Cardiac fibroblast (primary cell): Measurements from ENCODE around the gene TUT4.

Experiments
- DNase-seq, 2 donors: peaks; one replicate each; pipeline versions ENCODE4 v3.0.0 to v3.0.0-alpha.2; 2010; ENCODE audit warnings: low read depth in 2 of 2
- H3K4me3 ChIP-seq, 2 donors: replicated peaks in 1 of 2; 1 replicate in 1 of 2; 2 replicates in 1 of 2; pipeline ENCODE4 v1.5.1; 2011; ENCODE audit warnings: low read depth in 2 of 2, low read length in 2 of 2, mild to moderate bottlenecking in 2 of 2, moderate library complexity in 1 of 2
- TF ChIP-seq, protein P1 (sequence below): IDR thresholded peaks from one replicate; pipeline ENCODE4 v1.5.1; 2011; ENCODE audit warnings: low read depth, mild to moderate bottlenecking, low read length, inconsistent platforms

TUT4 gene

DNA sequence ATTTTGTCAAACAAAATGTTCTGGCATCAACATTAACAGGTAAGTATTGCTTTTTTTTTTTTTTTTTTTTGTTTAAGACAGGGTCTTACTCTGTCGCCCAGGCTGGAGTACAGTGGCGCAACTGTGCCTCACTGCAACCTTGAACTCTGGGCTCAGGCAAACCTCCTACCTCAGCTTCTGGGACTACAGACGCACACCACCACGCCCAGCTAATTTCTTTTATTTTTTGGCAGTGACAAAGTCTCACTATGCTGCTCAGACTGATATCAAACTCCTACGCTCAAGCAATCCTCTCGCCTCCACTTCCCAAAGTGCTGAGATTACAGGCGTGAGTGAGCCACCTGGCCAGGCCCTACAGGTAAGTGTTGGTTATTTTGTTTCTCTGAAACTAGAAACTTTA is 2.4 kb downstream of the TUT4 start:
- TF ChIP-seq, protein P1, sequence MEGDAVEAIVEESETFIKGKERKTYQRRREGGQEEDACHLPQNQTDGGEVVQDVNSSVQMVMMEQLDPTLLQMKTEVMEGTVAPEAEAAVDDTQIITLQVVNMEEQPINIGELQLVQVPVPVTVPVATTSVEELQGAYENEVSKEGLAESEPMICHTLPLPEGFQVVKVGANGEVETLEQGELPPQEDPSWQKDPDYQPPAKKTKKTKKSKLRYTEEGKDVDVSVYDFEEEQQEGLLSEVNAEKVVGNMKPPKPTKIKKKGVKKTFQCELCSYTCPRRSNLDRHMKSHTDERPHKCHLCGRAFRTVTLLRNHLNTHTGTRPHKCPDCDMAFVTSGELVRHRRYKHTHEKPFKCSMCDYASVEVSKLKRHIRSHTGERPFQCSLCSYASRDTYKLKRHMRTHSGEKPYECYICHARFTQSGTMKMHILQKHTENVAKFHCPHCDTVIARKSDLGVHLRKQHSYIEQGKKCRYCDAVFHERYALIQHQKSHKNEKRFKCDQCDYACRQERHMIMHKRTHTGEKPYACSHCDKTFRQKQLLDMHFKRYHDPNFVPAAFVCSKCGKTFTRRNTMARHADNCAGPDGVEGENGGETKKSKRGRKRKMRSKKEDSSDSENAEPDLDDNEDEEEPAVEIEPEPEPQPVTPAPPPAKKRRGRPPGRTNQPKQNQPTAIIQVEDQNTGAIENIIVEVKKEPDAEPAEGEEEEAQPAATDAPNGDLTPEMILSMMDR, result no peak
- DNase-seq, result no peak
- no peak overlapping the region for H3K4me3 ChIP-seq

DNA sequence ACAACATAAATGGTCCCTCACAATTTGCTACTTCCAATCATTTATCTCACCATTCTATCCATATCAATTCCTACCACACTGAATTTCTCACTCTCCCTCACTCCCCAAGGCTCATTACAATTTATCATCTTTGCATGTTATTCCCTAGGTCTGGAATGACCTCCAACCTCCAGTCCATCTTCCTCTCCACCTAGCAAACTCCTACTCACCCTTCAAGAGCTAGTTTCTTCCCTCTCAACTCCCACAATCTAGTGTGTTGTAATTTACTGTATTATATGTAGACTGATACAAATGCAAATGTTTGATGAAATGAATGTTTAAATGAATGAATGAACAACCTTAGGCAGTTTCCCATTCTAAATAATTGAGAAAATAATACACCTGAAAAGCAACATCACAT is 3.6 kb downstream of the TUT4 start:
- TF ChIP-seq, protein P1, result no peak
- no peak for DNase-seq
- H3K4me3 ChIP-seq, result no peak overlapping the region

GRCh38 chr1:52546852-52547251 is 6.0 kb downstream of the TUT4 start:
- no peak overlapping the region for H3K4me3 ChIP-seq
- no peak for DNase-seq
- TF ChIP-seq, protein P1, result no peak

- TF ChIP-seq, protein P1, result no peak
- H3K4me3 ChIP-seq, result no peak overlapping the region
- peak in 1 of 2 donors; percentile 21 for DNase-seq
Observed at GRCh38 chr1:52544665-52545525, 8.0 kb downstream of the TUT4 start.

GRCh38 chr1:52542085-52542688 is 10.7 kb downstream of the TUT4 start:
- peak in 1 of 2 donors; percentile 16 for DNase-seq
- no peak overlapping the region for H3K4me3 ChIP-seq
- TF ChIP-seq, protein P1, result no peak

GRCh38 chr1:52534928-52535764 is 17.7 kb downstream of the TUT4 start:
- TF ChIP-seq, protein P1, result no peak
- DNase-seq, result peak in 1 of 2 donors; percentile 32
- no peak overlapping the region for H3K4me3 ChIP-seq
